ENCODE data around the gene ELOVL4.
A peak's percentile ranks its signal among the peaks of the same experiment; 100 is the strongest.

Gene ELOVL4

GRCh38 chr6:79947191-79948186, at the start of gene ELOVL4:
TSS of gene ELOVL4 (minus strand) at chr6:79947553. CDS start at chr6:79947279, 274 bp downstream.
- DNase-seq: no peak

- no peak for DNase-seq
Measured at GRCh38 chr6:79993911-79994309, 46.6 kb upstream of the ELOVL4 start.

GRCh38 chr6:79993012-79993910, 45.9 kb upstream of the ELOVL4 start:
- no peak for DNase-seq

GRCh38 chr6:79989641-79990040, 42.3 kb upstream of the ELOVL4 start:
- no peak for DNase-seq

DNA sequence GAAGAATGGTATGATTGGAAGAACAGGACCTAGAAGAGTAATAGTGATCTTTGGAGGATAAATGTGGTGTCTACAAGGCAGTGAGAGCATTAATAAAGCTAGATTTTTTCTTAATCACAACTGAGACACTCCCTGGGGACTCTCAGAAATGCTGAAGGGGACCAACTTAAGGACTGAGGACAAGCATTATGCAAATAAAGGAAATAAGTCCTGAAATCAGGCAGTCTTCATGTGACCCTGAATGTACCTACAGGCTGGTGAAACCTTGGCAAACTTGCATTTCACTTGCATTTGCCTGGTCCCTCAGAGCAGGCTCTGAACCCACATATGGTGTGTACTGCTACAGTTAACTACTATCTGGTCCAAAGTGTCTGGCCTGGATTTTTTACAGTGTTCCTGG, 37.8 kb upstream of the ELOVL4 start:
- DNase-seq: no peak

DNA sequence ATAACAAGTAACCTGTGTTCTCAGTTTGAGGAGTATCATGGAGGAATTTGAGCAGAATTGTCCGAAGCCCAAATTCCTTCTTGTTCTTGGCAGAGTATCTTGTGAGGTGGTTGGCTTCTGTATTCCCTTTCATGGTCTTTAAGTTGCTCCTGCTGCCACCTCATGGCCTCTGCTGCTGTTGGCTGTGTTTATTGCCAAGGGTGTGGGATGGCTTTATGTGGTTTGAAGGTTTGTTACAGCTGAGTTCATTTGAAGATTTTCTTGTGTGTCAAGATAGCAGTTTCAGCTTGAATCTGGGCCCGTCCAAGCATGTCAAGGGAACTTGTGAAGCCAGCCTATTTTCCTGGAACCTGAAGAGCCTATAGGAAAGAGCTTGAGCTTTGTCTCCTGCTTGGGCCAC, 36.9 kb upstream of the ELOVL4 start:
- DNase-seq: no peak

GRCh38 chr6:79981652-79982051, 34.3 kb upstream of the ELOVL4 start:
- DNase-seq: no peak

GRCh38 chr6:79971193-79971592, 23.8 kb upstream of the ELOVL4 start:
- no peak for DNase-seq

- DNase-seq: no peak
Measured at GRCh38 chr6:79969784-79970183, 22.4 kb upstream of the ELOVL4 start.

DNA sequence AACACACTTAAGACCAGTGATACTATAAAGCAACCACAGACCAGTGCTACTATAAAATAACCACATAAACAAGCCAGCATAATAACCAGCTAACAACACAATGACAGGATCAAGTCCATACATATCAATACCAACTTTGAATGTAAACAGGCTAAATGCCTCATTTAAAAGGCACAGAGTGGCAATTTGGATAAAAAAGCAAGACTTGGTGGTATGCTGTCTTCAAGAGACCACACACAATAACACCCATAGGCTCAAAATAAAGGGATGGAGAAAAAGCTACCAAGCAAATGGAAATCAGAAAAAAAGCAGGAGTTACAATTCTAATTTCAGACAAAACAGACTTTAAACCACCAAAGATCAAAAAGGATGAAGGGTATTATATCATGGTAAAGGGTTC, 19.8 kb upstream of the ELOVL4 start:
- DNase-seq: no peak

- DNase-seq: no peak
Measured at GRCh38 chr6:79964607-79965081, 17.3 kb upstream of the ELOVL4 start.

GRCh38 chr6:79954849-79955248, 7.5 kb upstream of the ELOVL4 start:
- no peak for DNase-seq

- DNase-seq: peak; percentile 74
Measured at GRCh38 chr6:79949233-79949632, 1.9 kb upstream of the ELOVL4 start.

- DNase-seq: no peak
Measured at GRCh38 chr6:79946272-79947190, 822 bp downstream of the ELOVL4 start.

DNA sequence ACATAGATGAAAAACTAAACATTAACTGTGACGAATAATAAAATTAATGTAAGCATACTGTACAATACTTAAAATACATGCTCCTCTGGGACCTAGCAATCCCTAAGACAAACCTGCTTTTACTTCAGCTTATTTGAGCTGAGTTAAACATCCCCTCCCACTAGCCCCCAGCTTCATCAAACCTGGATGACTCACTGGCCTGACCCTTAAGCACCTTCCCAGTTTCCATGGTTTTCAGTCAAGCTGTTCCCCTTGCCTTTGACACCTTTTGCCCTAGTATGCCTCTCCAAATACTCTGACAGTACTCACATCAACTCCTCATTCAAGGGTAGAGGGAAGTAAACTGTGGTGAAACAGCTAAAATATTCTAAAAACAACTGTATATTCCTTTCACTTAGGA, 4.2 kb downstream of the ELOVL4 start:
- no peak for DNase-seq

DNA sequence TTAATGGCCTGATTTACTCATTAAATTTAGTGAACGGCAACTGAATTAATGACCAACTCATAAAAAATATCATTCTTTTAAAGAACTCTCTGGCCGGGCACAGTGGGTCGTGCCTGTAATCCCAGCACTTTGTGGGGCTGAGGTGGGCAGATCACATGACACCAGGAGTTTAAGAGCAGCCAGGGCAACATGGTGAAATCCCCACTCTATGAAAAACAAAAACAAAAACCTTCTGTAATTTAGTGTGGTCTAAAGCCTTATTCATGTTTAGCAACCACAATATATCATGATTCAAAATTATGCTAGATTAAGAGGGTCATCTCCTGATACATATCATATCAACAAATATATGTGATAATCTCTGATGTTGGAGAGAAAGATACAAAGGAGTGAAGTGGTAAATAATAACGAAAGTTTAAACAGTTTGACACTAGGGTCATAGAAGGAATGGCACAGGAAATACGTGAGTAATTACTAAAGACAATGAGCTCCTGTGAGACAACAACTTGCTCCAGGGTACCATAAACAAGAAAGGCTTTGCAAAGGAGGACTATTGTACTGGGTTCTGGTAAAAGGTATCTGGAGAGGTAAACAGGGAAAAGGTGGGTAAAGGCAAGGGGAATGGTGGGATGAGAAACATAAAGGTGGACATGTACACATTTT, 5.7 kb downstream of the ELOVL4 start:
- no peak for DNase-seq

DNA sequence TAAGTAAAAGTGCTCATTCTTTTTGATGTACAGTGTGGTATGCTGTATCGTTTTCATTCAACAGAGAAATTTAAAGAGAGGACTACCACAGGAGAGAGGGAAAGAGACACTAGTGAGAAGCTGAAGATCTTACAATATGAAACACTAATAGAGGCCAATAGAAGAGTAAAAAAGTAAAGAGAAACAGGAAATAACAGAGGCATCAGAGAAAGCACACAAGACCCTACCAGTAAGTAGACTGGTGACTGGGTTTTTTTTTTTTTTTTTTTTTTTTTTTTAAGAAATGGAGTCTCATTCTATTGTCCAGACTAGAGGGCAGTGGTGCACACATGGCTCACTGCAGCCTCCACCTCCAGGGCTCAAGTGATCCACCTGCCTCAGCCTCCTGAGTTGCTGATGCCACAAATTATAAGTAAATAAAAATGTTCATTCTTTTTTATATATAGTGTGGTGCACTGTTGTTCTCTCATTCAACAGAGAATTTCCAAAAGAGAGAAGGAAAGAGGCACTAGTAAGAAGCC, 18.8 kb downstream of the ELOVL4 start:
- no peak for DNase-seq

DNA sequence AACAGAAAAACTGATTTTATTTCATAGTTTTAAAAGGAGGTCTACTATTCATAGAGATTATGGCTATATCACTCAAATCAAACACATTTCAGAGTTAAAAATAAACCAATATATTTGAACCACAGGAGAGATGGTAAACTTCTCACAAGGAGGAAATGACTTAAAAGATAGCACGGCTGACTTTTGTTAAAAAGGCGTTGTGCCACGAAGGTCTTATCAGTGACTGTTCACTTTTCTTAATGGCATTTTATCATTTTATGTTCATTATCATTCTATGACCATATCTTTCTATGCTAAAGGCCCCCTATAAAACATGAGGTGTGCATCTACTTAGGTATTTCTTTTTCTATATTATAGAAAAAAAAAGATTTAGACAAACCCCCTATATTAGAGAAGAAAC, 19.6 kb downstream of the ELOVL4 start:
- DNase-seq: no peak

- no peak for DNase-seq
Measured at GRCh38 chr6:79923270-79923669, 24.1 kb downstream of the ELOVL4 start.

DNA sequence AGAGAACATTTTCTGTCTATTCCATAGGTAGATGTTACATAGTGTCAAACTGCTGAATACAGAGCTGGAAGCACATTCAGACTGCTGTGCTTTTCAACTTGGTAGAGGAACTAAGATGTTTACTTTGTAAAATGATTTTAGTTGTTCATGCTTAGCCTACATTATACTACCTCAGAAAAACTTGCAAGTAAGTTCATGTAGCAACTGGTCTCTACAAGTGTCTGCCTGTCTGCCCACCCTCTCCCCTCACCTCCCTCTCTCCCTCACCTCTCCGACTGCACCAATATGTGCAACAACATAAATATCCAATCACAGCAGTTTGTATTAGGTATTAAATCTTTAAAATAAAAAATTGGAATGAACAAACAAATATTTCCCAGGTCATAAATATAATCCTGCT, 25.3 kb downstream of the ELOVL4 start:
- no peak for DNase-seq

DNA sequence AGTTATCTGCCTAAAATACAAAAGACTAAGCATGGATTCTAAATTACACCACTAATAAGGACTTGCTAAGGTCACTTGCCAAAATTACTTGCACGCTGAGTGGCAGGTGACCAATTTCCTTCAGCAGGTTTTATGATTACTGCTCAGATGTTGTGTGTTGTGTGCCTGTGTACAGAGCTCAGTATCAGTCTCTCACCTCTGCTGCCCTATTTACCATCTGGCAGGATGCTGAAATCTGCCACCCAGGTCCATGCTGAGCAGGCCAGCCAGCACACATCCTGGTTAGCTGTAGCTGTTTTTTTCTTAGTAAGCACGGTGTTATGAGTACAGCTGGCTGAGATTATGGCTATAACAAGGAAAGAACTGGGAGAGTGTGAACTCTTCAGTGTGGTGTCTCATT, 34.0 kb downstream of the ELOVL4 start:
- no peak for DNase-seq

DNA sequence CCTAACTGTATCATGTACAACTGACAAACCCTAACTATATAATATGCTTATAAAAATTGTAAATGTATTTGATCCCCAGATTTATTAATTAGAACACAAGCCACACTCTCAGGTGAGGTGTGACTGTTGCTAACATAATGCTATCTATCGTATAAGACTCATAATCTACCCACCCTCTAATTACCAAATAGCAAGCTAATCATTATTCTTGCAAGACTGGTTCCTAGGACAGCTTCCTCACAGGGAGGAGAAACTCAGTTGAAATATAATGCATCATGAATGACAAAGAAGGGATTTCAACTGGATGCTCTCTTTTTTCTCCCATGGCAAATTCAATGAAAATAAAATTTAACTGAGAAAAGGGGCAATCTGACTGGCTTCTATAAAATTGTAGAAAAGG, 35.4 kb downstream of the ELOVL4 start:
- DNase-seq: no peak
